ENCODE results near the gene BLOC1S1.
"Not testable (repeated sequence)": the region's sequence is repeated elsewhere in the genome, so short reads cannot be mapped to it uniquely, and the experiment has no call there.

BLOC1S1 gene

GRCh38 chr12:55746174-55746912 is 30.5 kb downstream of the BLOC1S1 start:
- peaks cover 6% of the 10 kb centered on the region for H3K79me2 ChIP-seq (ENCODE audit: control insufficient read depth, insufficient read depth, low read length, unreplicated experiment)

GRCh38 chr12:55746913-55747231 is 31.0 kb downstream of the BLOC1S1 start:
- Histone ChIP-seq H3K27ac (ENCODE audit: low read depth, low read length) (no peak overlapping the region), H3K4me3 (ENCODE audit: low read depth, low read length) (no peak overlapping the region), H2AFZ (ENCODE audit: low read length, unreplicated experiment) (no peak overlapping the region), H3K36me3 (ENCODE audit: insufficient read depth, low read length) (no peaks in the 10 kb centered on the region), H3K79me2 (ENCODE audit: control insufficient read depth, insufficient read depth, low read length, unreplicated experiment) (peaks cover 6% of the 10 kb centered on the region), H3K27me3 (ENCODE audit: insufficient read depth, low read length) (no peaks in the 10 kb centered on the region), H3K4me1 (ENCODE audit: control insufficient read depth, insufficient read depth, low read length, unreplicated experiment) (peaks cover 27% of the 10 kb centered on the region)

More at GRCh38 chr12:55746174-55746912, 30.5 kb downstream of the BLOC1S1 start:
- H3K36me3 ChIP-seq (ENCODE audit: insufficient read depth, low read length): no peaks in the 10 kb centered on the region
- H3K4me1 ChIP-seq (ENCODE audit: control insufficient read depth, insufficient read depth, low read length, unreplicated experiment): peaks cover 27% of the 10 kb centered on the region
- H3K4me3 ChIP-seq (ENCODE audit: low read depth, low read length): no peak overlapping the region
- H3K27me3 ChIP-seq (ENCODE audit: insufficient read depth, low read length): no peaks in the 10 kb centered on the region
- no peak overlapping the region for H2AFZ ChIP-seq (ENCODE audit: low read length, unreplicated experiment)
- peak overlapping the region; percentile 9; the same call in 1 of the 2 replicates for H3K27ac ChIP-seq (ENCODE audit: low read depth, low read length)

- Histone ChIP-seq H2AFZ (ENCODE audit: low read length, unreplicated experiment) (no peak overlapping the region), H3K27ac (ENCODE audit: low read depth, low read length) (no peak overlapping the region), H3K4me1 (ENCODE audit: control insufficient read depth, insufficient read depth, low read length, unreplicated experiment) (peaks cover 23% of the 10 kb centered on the region), H3K4me3 (ENCODE audit: low read depth, low read length) (no peak overlapping the region), H3K36me3 (ENCODE audit: insufficient read depth, low read length) (0 out of 2 replicates have a peak, but pooled peaks cover 3% of the 10 kb centered on the region), H3K79me2 (ENCODE audit: control insufficient read depth, insufficient read depth, low read length, unreplicated experiment) (peaks cover 6% of the 10 kb centered on the region), H3K27me3 (ENCODE audit: insufficient read depth, low read length) (no peaks in the 10 kb centered on the region)
These were observed 32.6 kb downstream of the BLOC1S1 start for GRCh38 chr12:55748230-55748993.

- H3K36me3 ChIP-seq (ENCODE audit: insufficient read depth, low read length): peaks cover 25% of the 10 kb centered on the region
- H3K79me2 ChIP-seq (ENCODE audit: control insufficient read depth, insufficient read depth, low read length, unreplicated experiment): no peaks in the 10 kb centered on the region
- H3K27me3 ChIP-seq (ENCODE audit: insufficient read depth, low read length): no peaks in the 10 kb centered on the region
- H3K27ac ChIP-seq (ENCODE audit: low read depth, low read length): no peak overlapping the region
- H3K4me3 ChIP-seq (ENCODE audit: low read depth, low read length): no peak overlapping the region
- no peaks in the 10 kb centered on the region for H3K4me1 ChIP-seq (ENCODE audit: control insufficient read depth, insufficient read depth, low read length, unreplicated experiment)
- no peak overlapping the region for H2AFZ ChIP-seq (ENCODE audit: low read length, unreplicated experiment)
These were observed 39.4 kb downstream of the BLOC1S1 start for GRCh38 chr12:55755246-55755645.

- no peak overlapping the region for H3K27ac ChIP-seq (ENCODE audit: low read depth, low read length)
- H3K36me3 ChIP-seq (ENCODE audit: insufficient read depth, low read length): peaks cover 29% of the 10 kb centered on the region
- H3K4me3 ChIP-seq (ENCODE audit: low read depth, low read length): no peak overlapping the region
- no peak overlapping the region for H2AFZ ChIP-seq (ENCODE audit: low read length, unreplicated experiment)
- H3K4me1 ChIP-seq (ENCODE audit: control insufficient read depth, insufficient read depth, low read length, unreplicated experiment): no peaks in the 10 kb centered on the region
- H3K27me3 ChIP-seq (ENCODE audit: insufficient read depth, low read length): no peaks in the 10 kb centered on the region
- H3K79me2 ChIP-seq (ENCODE audit: control insufficient read depth, insufficient read depth, low read length, unreplicated experiment): no peaks in the 10 kb centered on the region
These were observed 41.9 kb downstream of the BLOC1S1 start for GRCh38 chr12:55757701-55758100.

- not testable (repeated sequence) for H3K27me3 ChIP-seq (ENCODE audit: insufficient read depth, low read length); H3K4me1 ChIP-seq (ENCODE audit: control insufficient read depth, insufficient read depth, low read length, unreplicated experiment); H3K4me3 ChIP-seq (ENCODE audit: low read depth, low read length); H2AFZ ChIP-seq (ENCODE audit: low read length, unreplicated experiment); H3K27ac ChIP-seq (ENCODE audit: low read depth, low read length); H3K79me2 ChIP-seq (ENCODE audit: control insufficient read depth, insufficient read depth, low read length, unreplicated experiment)
- peaks cover 31% of the 10 kb centered on the region for H3K36me3 ChIP-seq (ENCODE audit: insufficient read depth, low read length)
These were observed 42.7 kb downstream of the BLOC1S1 start for GRCh38 chr12:55758575-55758974.

- Histone ChIP-seq H3K79me2 (ENCODE audit: control insufficient read depth, insufficient read depth, low read length, unreplicated experiment) (no peaks in the 10 kb centered on the region), H3K4me1 (ENCODE audit: control insufficient read depth, insufficient read depth, low read length, unreplicated experiment) (no peaks in the 10 kb centered on the region), H3K36me3 (ENCODE audit: insufficient read depth, low read length) (peaks cover 29% of the 10 kb centered on the region), H2AFZ (ENCODE audit: low read length, unreplicated experiment) (no peak overlapping the region), H3K27me3 (ENCODE audit: insufficient read depth, low read length) (no peaks in the 10 kb centered on the region), H3K27ac (ENCODE audit: low read depth, low read length) (no peak overlapping the region), H3K4me3 (ENCODE audit: low read depth, low read length) (no peak overlapping the region)
These were observed 44.8 kb downstream of the BLOC1S1 start for GRCh38 chr12:55760663-55761062.

- no peak overlapping the region for H3K27ac ChIP-seq (ENCODE audit: low read depth, low read length)
- no peak overlapping the region for H2AFZ ChIP-seq (ENCODE audit: low read length, unreplicated experiment)
- H3K79me2 ChIP-seq (ENCODE audit: control insufficient read depth, insufficient read depth, low read length, unreplicated experiment): peaks cover 3% of the 10 kb centered on the region
- H3K27me3 ChIP-seq (ENCODE audit: insufficient read depth, low read length): no peaks in the 10 kb centered on the region
- no peaks in the 10 kb centered on the region for H3K4me1 ChIP-seq (ENCODE audit: control insufficient read depth, insufficient read depth, low read length, unreplicated experiment)
- H3K4me3 ChIP-seq (ENCODE audit: low read depth, low read length): no peak overlapping the region
- peaks cover 30% of the 10 kb centered on the region for H3K36me3 ChIP-seq (ENCODE audit: insufficient read depth, low read length)
These were observed 46.8 kb downstream of the BLOC1S1 start for GRCh38 chr12:55762646-55763045.

GRCh38 chr12:55765736-55766290 is 50.0 kb downstream of the BLOC1S1 start:
- Histone ChIP-seq H3K27me3 (ENCODE audit: insufficient read depth, low read length) (no peaks in the 10 kb centered on the region), H3K27ac (ENCODE audit: low read depth, low read length) (no peak overlapping the region), H3K4me1 (ENCODE audit: control insufficient read depth, insufficient read depth, low read length, unreplicated experiment) (no peaks in the 10 kb centered on the region), H3K4me3 (ENCODE audit: low read depth, low read length) (no peak overlapping the region), H3K36me3 (ENCODE audit: insufficient read depth, low read length) (peaks cover 17% of the 10 kb centered on the region), H2AFZ (ENCODE audit: low read length, unreplicated experiment) (no peak overlapping the region), H3K79me2 (ENCODE audit: control insufficient read depth, insufficient read depth, low read length, unreplicated experiment) (peaks cover 6% of the 10 kb centered on the region)

- H3K27me3 ChIP-seq (ENCODE audit: insufficient read depth, low read length): no peaks in the 10 kb centered on the region
- H3K79me2 ChIP-seq (ENCODE audit: control insufficient read depth, insufficient read depth, low read length, unreplicated experiment): peaks cover 9% of the 10 kb centered on the region
- H3K4me3 ChIP-seq (ENCODE audit: low read depth, low read length): no peak overlapping the region
- H3K36me3 ChIP-seq (ENCODE audit: insufficient read depth, low read length): peaks cover 28% of the 10 kb centered on the region
- no peak overlapping the region for H3K27ac ChIP-seq (ENCODE audit: low read depth, low read length)
- no peaks in the 10 kb centered on the region for H3K4me1 ChIP-seq (ENCODE audit: control insufficient read depth, insufficient read depth, low read length, unreplicated experiment)
- no peak overlapping the region for H2AFZ ChIP-seq (ENCODE audit: low read length, unreplicated experiment)
These were observed 51.3 kb downstream of the BLOC1S1 start for GRCh38 chr12:55767156-55767555.
